ENCODE measurements around the gene ARHGEF28. TPM values are rescaled to one million over a fixed set of nuclear protein-coding genes. Genes with fewer than 3 reads are reported as not detected.

ARHGEF28 gene
- total RNA-seq, 1 experiment from 2014 or later: 6.1 TPM

Other genes with a start within 250 kb of the ARHGEF28 start
- gene FOXD1, start 177.4 kb upstream of the ARHGEF28 start, total RNA-seq (2021; ENCODE audit: unreplicated experiment): 26.8 TPM
- 868 TPM for gene BTF3, start 127.8 kb upstream of the ARHGEF28 start, total RNA-seq (2021; ENCODE audit: unreplicated experiment)
- 17.0 TPM for gene ANKRA2, start 60.6 kb upstream of the ARHGEF28 start, total RNA-seq (2021; ENCODE audit: unreplicated experiment)
- gene UTP15, start 60.5 kb upstream of the ARHGEF28 start, total RNA-seq (2021; ENCODE audit: unreplicated experiment): 39.3 TPM